Neural crest cell (in vitro differentiated cells): ENCODE data around the gene SLC25A2. TPM values are rescaled to one million over a fixed set of nuclear protein-coding genes. Genes with fewer than 3 reads are reported as not detected.
"Not testable (repeated sequence)": the region's sequence is repeated elsewhere in the genome, so short reads cannot be mapped to it uniquely, and the experiment has no call there.

ENCODE experiments used
- DNase-seq: peaks from one replicate; pipeline ENCODE4 v3.0.0; 2021; ENCODE audit warnings: low read depth, mixed read lengths, low spot score
- H3K27ac Mint-ChIP-seq: one replicate; pipeline ENCODE4 v1.8.0; 2021; ENCODE audit warnings: mild to moderate bottlenecking, mixed read lengths; ENCODE audit not compliant: unreplicated experiment
- H3K27me3 Mint-ChIP-seq: 2 replicates; pipeline ENCODE4 v1.8.0; 2021; ENCODE audit warnings: low read depth, mild to moderate bottlenecking, mixed read lengths
- H3K36me3 Mint-ChIP-seq: 2 replicates; pipeline ENCODE4 v1.8.0; 2021; ENCODE audit warnings: low read depth, mild to moderate bottlenecking, mixed read lengths
- H3K4me1 Mint-ChIP-seq: 2 replicates; pipeline ENCODE4 v1.8.0; 2021; ENCODE audit warnings: mixed read lengths
- H3K4me3 Mint-ChIP-seq: one replicate; pipeline ENCODE4 v1.8.0; 2021; ENCODE audit warnings: mild to moderate bottlenecking, mixed read lengths
- H3K9me3 Mint-ChIP-seq: 2 replicates; pipeline ENCODE4 v1.8.0; 2021; ENCODE audit warnings: mixed read lengths
- CTCF ChIP-seq: fragments of 200-600 bp; sonication (generic); conservative IDR thresholded peaks from 2 replicates; pipeline ENCODE4 v1.5.0; 2021; ENCODE audit warnings: antibody characterized with exemption, mild to moderate bottlenecking
- total RNA-seq: library from RNA; stranded (reverse); gene quantifications from 2 replicates; pipeline ENCODE4 v1.2.1, GENCODE V29; 2021

Gene SLC25A2
- total RNA-seq, 1 donor from 2014 or later: 0.72 TPM

GRCh38 chr5:141343242-141343952 is 39.5 kb upstream of the SLC25A2 start, which contains the start of gene PCDHGA3:
TSS of gene PCDHGA3 (plus strand) at chr5:141343829. CDS start at chr5:141344034, 205 bp downstream.
- Mint-ChIP-seq H3K27me3 (no peaks in the 10 kb centered on the region), H3K4me3 (no peak within 1 kb of the TSS), H3K36me3 (peaks cover 13% of the 10 kb centered on the region), H3K27ac (no peak within 1 kb of the TSS), H3K9me3 (peaks cover 25% of the 10 kb centered on the region), H3K4me1 (no peaks in the 10 kb centered on the region)
- DNase-seq: no peak
- TF ChIP-seq CTCF: peak; percentile 56

GRCh38 chr5:141342773-141343172 is 38.9 kb upstream of the SLC25A2 start:
- no peak overlapping the region for H3K27ac Mint-ChIP-seq
- DNase-seq: no peak
- H3K36me3 Mint-ChIP-seq: peaks cover 19% of the 10 kb centered on the region
- H3K4me1 Mint-ChIP-seq: no peaks in the 10 kb centered on the region
- H3K4me3 Mint-ChIP-seq: no peak overlapping the region
- TF ChIP-seq CTCF: no peak
- H3K27me3 Mint-ChIP-seq: no peaks in the 10 kb centered on the region
- peaks cover 29% of the 10 kb centered on the region for H3K9me3 Mint-ChIP-seq

GRCh38 chr5:141340781-141341354 is 37.0 kb upstream of the SLC25A2 start:
- not testable (repeated sequence) for H3K4me3 Mint-ChIP-seq, H3K27ac Mint-ChIP-seq, H3K4me1 Mint-ChIP-seq, DNase-seq, H3K27me3 Mint-ChIP-seq
- Mint-ChIP-seq H3K9me3 (peaks cover 30% of the 10 kb centered on the region), H3K36me3 (peaks cover 22% of the 10 kb centered on the region)

- peak; percentile 34 for TF ChIP-seq CTCF
- H3K27me3 Mint-ChIP-seq: no peaks in the 10 kb centered on the region
- peaks cover 28% of the 10 kb centered on the region for H3K9me3 Mint-ChIP-seq
- no peaks in the 10 kb centered on the region for H3K4me1 Mint-ChIP-seq
- no peak for DNase-seq
- H3K36me3 Mint-ChIP-seq: peaks cover 18% of the 10 kb centered on the region
- no peak within 1 kb of the TSS for H3K4me3 Mint-ChIP-seq
- H3K27ac Mint-ChIP-seq: peak within 1 kb of the TSS; percentile 19
Measured at GRCh38 chr5:141338538-141339306, 34.9 kb upstream of the SLC25A2 start, which contains the start of gene PCDHGA2. TSS of gene PCDHGA2 (plus strand) at chr5:141338760.

GRCh38 chr5:141332571-141332970 is 28.7 kb upstream of the SLC25A2 start:
- not testable (repeated sequence) for H3K4me1 Mint-ChIP-seq, H3K27me3 Mint-ChIP-seq, DNase-seq, H3K4me3 Mint-ChIP-seq, H3K27ac Mint-ChIP-seq
- Mint-ChIP-seq H3K36me3 (peaks cover 23% of the 10 kb centered on the region), H3K9me3 (peaks cover 20% of the 10 kb centered on the region)

- Mint-ChIP-seq H3K4me1 (no peaks in the 10 kb centered on the region), H3K36me3 (peaks cover 21% of the 10 kb centered on the region), H3K27ac (no peak within 1 kb of the TSS), H3K27me3 (peaks cover 2% of the 10 kb centered on the region), H3K9me3 (peaks cover 15% of the 10 kb centered on the region), H3K4me3 (no peak within 1 kb of the TSS)
- DNase-seq: no peak
- peak; percentile 34 for TF ChIP-seq CTCF
Measured at GRCh38 chr5:141330299-141331080, 26.6 kb upstream of the SLC25A2 start, which contains the start of gene PCDHGA1. TSS of gene PCDHGA1 (plus strand) at chr5:141330514.
